Activated CD4-positive, alpha-beta T cell treated with anti-CD3 and anti-CD28 coated beads, Interleukin-2, amount 10 ng/mL, durations not matched to agents 24 days and 14 days (primary cell): ENCODE data around the gene TMEM204. TPM values are rescaled to one million over a fixed set of nuclear protein-coding genes. Genes with fewer than 3 reads are reported as not detected.
A peak's percentile ranks its signal among the peaks of the same experiment; 100 is the strongest.

ENCODE experiments used
- DNase-seq: peaks from one replicate; pipeline ENCODE4 v3.0.0; 2022
- H3K27ac Mint-ChIP-seq: one replicate; pipeline ENCODE4 v1.8.0; 2022; ENCODE audit warnings: mild to moderate bottlenecking, mixed read lengths
- H3K27me3 Mint-ChIP-seq: one replicate; pipeline ENCODE4 v1.8.0; 2022; ENCODE audit warnings: mixed read lengths
- H3K36me3 Mint-ChIP-seq: one replicate; pipeline ENCODE4 v1.8.0; 2022; ENCODE audit warnings: low read depth, mild to moderate bottlenecking, mixed read lengths
- H3K4me1 Mint-ChIP-seq: one replicate; pipeline ENCODE4 v1.8.0; 2021; ENCODE audit warnings: mixed read lengths
- H3K4me3 Mint-ChIP-seq: one replicate; pipeline ENCODE4 v1.8.0; 2022; ENCODE audit warnings: mild to moderate bottlenecking, moderate library complexity, mixed read lengths
- H3K9me3 Mint-ChIP-seq: one replicate; pipeline ENCODE4 v1.8.0; 2021; ENCODE audit warnings: mixed read lengths
- intact Hi-C: fragments of 100-400 bp; cut with micrococcal nuclease; formaldehyde crosslinking; loops from one replicate; pipeline ENCODE4 v1.15.1; 2023
- total RNA-seq: library from RNA; stranded (reverse); gene quantifications from 2 replicates; pipeline ENCODE4 v1.2.3, GENCODE V29; 2022

TMEM204 gene
- total RNA-seq: 19.9 and 20.8 TPM in 2 replicates

- peak within 1 kb of the TSS; percentile 94 for H3K27ac Mint-ChIP-seq
- DNase-seq: peak; percentile 86
- H3K4me1 Mint-ChIP-seq: peaks cover 35% of the 10 kb centered on the region
- no peaks in the 10 kb centered on the region for H3K9me3 Mint-ChIP-seq
- H3K27me3 Mint-ChIP-seq: no peaks in the 10 kb centered on the region
- H3K4me3 Mint-ChIP-seq: peak within 1 kb of the TSS; percentile 100
- intact Hi-C loops: no loop called here
- peaks cover 31% of the 10 kb centered on the region for H3K36me3 Mint-ChIP-seq
Measured at GRCh38 chr16:1533443-1533951, at the start of gene TMEM204. TSS of gene TMEM204 (plus strand) at chr16:1533666. CDS start at chr16:1534276, 610 bp downstream.

DNA sequence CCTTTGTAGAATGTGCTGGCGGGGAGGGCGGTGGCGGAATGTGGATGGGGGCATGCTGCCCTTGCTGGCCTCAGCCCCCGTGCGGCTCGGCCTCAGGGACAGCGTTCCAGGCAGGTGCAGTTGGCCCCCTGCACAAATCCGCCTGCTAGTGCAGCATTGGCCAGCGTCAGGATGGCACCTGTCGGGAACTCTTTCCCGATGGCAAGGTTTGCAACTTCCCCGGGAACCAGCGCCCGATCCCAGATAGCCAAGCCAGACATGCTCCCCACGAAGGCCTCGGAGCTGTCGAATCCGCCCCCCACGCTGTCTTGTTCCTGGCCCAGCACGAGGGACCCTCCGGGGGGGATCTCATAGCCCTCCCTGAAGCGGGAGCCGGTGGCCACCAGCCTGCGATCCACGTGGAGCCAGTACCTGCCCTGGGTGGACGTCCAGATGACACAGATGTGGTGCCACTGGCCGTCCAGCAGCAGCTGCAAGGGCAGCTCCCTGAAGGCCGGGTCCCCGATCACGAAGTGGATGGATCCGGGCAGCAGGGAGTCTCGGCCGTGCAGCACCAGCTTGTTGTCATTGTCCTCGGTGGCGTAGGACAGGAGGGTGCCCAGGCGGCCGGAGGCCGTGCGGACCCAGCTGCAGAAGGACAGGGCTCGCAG is 47.5 kb upstream of the TMEM204 start:
- no peak for DNase-seq
- no peaks in the 10 kb centered on the region for H3K36me3 Mint-ChIP-seq
- no peaks in the 10 kb centered on the region for H3K9me3 Mint-ChIP-seq
- H3K4me1 Mint-ChIP-seq: no peaks in the 10 kb centered on the region
- intact Hi-C loops: no loop called here
- H3K27me3 Mint-ChIP-seq: peaks cover 3% of the 10 kb centered on the region
- no peak overlapping the region for H3K27ac Mint-ChIP-seq
- no peak overlapping the region for H3K4me3 Mint-ChIP-seq

DNA sequence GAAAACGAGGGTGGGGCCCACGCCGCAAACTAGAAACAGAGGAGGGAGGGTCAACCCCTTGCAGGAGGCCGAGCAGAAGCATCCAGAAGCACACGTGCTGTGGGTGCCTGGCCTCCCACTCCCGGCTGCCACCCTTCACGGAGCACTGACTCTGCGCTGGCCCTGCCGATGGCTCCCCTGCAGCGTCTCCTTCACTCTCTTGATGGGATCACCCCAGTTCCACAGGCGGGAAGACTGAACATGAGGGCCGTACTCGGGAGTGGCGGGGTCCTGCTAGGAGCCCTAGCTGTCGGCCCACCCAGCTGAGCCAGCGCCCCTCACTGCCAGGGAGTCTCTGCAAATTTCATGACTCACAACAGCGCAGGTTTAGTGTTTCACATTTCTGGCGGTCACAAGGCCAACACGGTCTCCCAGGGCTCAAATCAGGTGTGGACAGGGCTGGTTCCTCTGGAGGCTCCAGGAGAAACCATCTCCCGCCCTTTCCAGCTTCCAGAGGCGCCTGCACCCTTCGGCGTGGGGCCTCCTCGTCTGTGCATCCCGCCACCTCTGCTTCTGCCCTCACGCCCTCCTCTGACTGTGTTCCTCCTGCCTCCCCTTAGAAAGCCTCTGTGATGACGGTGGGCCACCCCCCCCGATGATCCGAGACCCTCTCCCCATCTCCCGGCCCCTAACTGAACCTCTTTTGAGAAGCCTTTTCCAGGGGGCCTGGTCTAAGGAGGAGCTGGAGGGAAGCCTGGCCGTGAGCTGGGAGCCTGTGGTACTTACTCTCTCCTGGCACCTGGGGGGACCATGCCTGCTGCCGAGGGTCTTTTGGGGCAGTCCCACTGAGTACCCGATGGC is 46.7 kb upstream of the TMEM204 start:
- Mint-ChIP-seq H3K4me1 (no peaks in the 10 kb centered on the region), H3K4me3 (no peak overlapping the region), H3K27me3 (peaks cover 3% of the 10 kb centered on the region), H3K27ac (no peak overlapping the region), H3K36me3 (no peaks in the 10 kb centered on the region), H3K9me3 (no peaks in the 10 kb centered on the region)
- no peak for DNase-seq
- intact Hi-C loops: no loop called here

GRCh38 chr16:1487395-1488053 is 45.9 kb upstream of the TMEM204 start:
- H3K4me3 Mint-ChIP-seq: no peak overlapping the region
- DNase-seq: no peak
- no peak overlapping the region for H3K27ac Mint-ChIP-seq
- no peaks in the 10 kb centered on the region for H3K9me3 Mint-ChIP-seq
- peaks cover 5% of the 10 kb centered on the region for H3K4me1 Mint-ChIP-seq
- no peaks in the 10 kb centered on the region for H3K36me3 Mint-ChIP-seq
- H3K27me3 Mint-ChIP-seq: peaks cover 3% of the 10 kb centered on the region
- intact Hi-C loops: no loop called here

- H3K4me1 Mint-ChIP-seq: peaks cover 10% of the 10 kb centered on the region
- DNase-seq: no peak
- H3K27me3 Mint-ChIP-seq: peaks cover 3% of the 10 kb centered on the region
- H3K36me3 Mint-ChIP-seq: peaks cover 2% of the 10 kb centered on the region
- no peak overlapping the region for H3K4me3 Mint-ChIP-seq
- no peaks in the 10 kb centered on the region for H3K9me3 Mint-ChIP-seq
- H3K27ac Mint-ChIP-seq: no peak overlapping the region
- intact Hi-C loops: no loop called here
Measured at GRCh38 chr16:1488054-1488601, 45.3 kb upstream of the TMEM204 start.

- no peak for DNase-seq
- peaks cover 2% of the 10 kb centered on the region for H3K36me3 Mint-ChIP-seq
- no peaks in the 10 kb centered on the region for H3K9me3 Mint-ChIP-seq
- H3K27me3 Mint-ChIP-seq: peaks cover 3% of the 10 kb centered on the region
- intact Hi-C loops: no loop called here
- no peak within 1 kb of the TSS for H3K27ac Mint-ChIP-seq
- H3K4me3 Mint-ChIP-seq: no peak within 1 kb of the TSS
- H3K4me1 Mint-ChIP-seq: peaks cover 10% of the 10 kb centered on the region
Measured at GRCh38 chr16:1488619-1489018, 44.8 kb upstream of the TMEM204 start, which contains the start of gene PTX4. TSS of gene PTX4 (minus strand) at chr16:1488944. CDS start at chr16:1488909, 35 bp downstream.

- H3K36me3 Mint-ChIP-seq: peaks cover 4% of the 10 kb centered on the region
- H3K4me3 Mint-ChIP-seq: no peak overlapping the region
- peaks cover 2% of the 10 kb centered on the region for H3K27me3 Mint-ChIP-seq
- DNase-seq: no peak
- intact Hi-C loops: no loop called here
- peaks cover 10% of the 10 kb centered on the region for H3K4me1 Mint-ChIP-seq
- H3K27ac Mint-ChIP-seq: no peak overlapping the region
- H3K9me3 Mint-ChIP-seq: no peaks in the 10 kb centered on the region
Measured at GRCh38 chr16:1489077-1489476, 44.4 kb upstream of the TMEM204 start.

DNA sequence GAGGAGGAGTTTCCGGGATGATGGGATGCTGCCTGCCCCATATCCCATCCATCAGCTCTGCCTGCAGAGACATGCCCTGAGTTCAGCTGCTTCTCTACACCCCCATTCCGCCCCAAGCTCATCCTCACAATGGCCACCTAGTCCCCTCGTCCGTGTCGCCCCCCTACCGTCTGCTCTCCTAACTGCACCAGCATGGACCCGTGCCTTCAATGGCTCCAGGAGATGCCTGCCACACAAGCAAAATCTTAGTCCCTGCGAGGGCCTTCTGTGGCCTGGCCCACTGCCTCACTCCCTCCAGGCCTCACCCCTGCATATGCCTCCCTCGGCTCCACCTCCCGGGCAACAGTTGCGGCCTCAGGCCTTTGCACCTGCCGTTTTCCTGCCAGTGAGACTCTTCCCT is 42.1 kb upstream of the TMEM204 start:
- Mint-ChIP-seq H3K27ac (no peak overlapping the region), H3K4me1 (peaks cover 10% of the 10 kb centered on the region), H3K36me3 (peaks cover 4% of the 10 kb centered on the region), H3K27me3 (no peaks in the 10 kb centered on the region), H3K9me3 (no peaks in the 10 kb centered on the region), H3K4me3 (no peak overlapping the region)
- no peak for DNase-seq
- intact Hi-C loops: no loop called here

GRCh38 chr16:1492082-1492922 is 41.2 kb upstream of the TMEM204 start:
- no peak for DNase-seq
- H3K4me1 Mint-ChIP-seq: peaks cover 10% of the 10 kb centered on the region
- H3K36me3 Mint-ChIP-seq: peaks cover 4% of the 10 kb centered on the region
- intact Hi-C loops: loop anchor here (2.0 kb wide), 3 partner anchors 42 to 118 kb away; no protein-coding TSS in a partner anchor
- H3K27ac Mint-ChIP-seq: peak overlapping the region; percentile 96
- H3K9me3 Mint-ChIP-seq: no peaks in the 10 kb centered on the region
- H3K27me3 Mint-ChIP-seq: no peaks in the 10 kb centered on the region
- H3K4me3 Mint-ChIP-seq: peak overlapping the region; percentile 88

GRCh38 chr16:1492923-1493745 is 40.3 kb upstream of the TMEM204 start, which contains the start of gene TELO2:
TSS of gene TELO2 (plus strand) at chr16:1493360. CDS start at chr16:1494282, 922 bp downstream.
- DNase-seq: peak; percentile 97
- no peaks in the 10 kb centered on the region for H3K27me3 Mint-ChIP-seq
- peak within 1 kb of the TSS; percentile 96 for H3K27ac Mint-ChIP-seq
- peaks cover 10% of the 10 kb centered on the region for H3K4me1 Mint-ChIP-seq
- peak within 1 kb of the TSS; percentile 88 for H3K4me3 Mint-ChIP-seq
- intact Hi-C loops: loop anchor here (1.0 to 2.0 kb wide), 4 partner anchors 18 to 118 kb away; partner anchors contain the start of gene CLCN7
- no peaks in the 10 kb centered on the region for H3K9me3 Mint-ChIP-seq
- H3K36me3 Mint-ChIP-seq: peaks cover 8% of the 10 kb centered on the region

DNA sequence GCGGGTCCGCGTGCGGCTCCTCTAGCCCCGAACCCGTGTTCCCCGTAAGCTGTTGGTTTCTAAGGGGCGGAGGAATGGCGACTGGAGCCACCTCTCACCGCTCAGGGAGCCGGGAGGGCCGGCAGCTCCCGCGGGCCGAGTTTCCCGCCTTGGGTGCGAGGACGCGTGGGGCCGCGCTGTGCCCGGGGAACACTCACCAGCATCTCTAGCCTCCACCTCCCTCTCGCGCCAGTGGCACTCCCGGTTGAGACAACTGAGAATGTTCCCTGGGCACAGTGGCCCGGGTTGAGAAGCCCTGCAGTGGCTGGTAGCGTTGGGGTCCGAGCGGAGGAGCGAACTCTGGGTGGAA is 39.7 kb upstream of the TMEM204 start:
- H3K27ac Mint-ChIP-seq: peak overlapping the region; percentile 91
- intact Hi-C loops: loop anchor here (1.0 to 2.0 kb wide), 4 partner anchors 18 to 117 kb away; partner anchors contain the start of gene CLCN7
- peak; percentile 79 for DNase-seq
- H3K4me3 Mint-ChIP-seq: peak overlapping the region; percentile 88
- peaks cover 10% of the 10 kb centered on the region for H3K4me1 Mint-ChIP-seq
- no peaks in the 10 kb centered on the region for H3K9me3 Mint-ChIP-seq
- H3K27me3 Mint-ChIP-seq: no peaks in the 10 kb centered on the region
- H3K36me3 Mint-ChIP-seq: peaks cover 12% of the 10 kb centered on the region

- Mint-ChIP-seq H3K27ac (peak overlapping the region; percentile 91), H3K36me3 (peaks cover 13% of the 10 kb centered on the region), H3K4me3 (peak overlapping the region; percentile 88), H3K27me3 (no peaks in the 10 kb centered on the region), H3K9me3 (no peaks in the 10 kb centered on the region), H3K4me1 (peaks cover 10% of the 10 kb centered on the region)
- intact Hi-C loops: no loop called here
- DNase-seq: no peak
Measured at GRCh38 chr16:1494129-1494640, 39.3 kb upstream of the TMEM204 start.
